OCI-M2 (cell line): ENCODE results near the gene TK1.
A peak's percentile ranks its signal among the peaks of the same experiment; 100 is the strongest.

Source experiments
- DNase-seq: peaks from one replicate; lab custom pipeline; 2025; ENCODE audit not compliant: unreplicated experiment; lab: John Stamatoyannopoulos, UW

Gene TK1

GRCh38 chr17:78219396-78220150 is 32.7 kb upstream of the TK1 start:
- DNase-seq: no peak

GRCh38 chr17:78214706-78215061 is 27.8 kb upstream of the TK1 start:
- DNase-seq: no peak

- peak; percentile 30 for DNase-seq
Measured at GRCh38 chr17:78214016-78214705, 27.3 kb upstream of the TK1 start, which contains the start of gene BIRC5. Gene BIRC5 (plus strand): TSS chr17:78214253. CDS start chr17:78214317, 64 bp downstream.

GRCh38 chr17:78211032-78211431 is 24.2 kb upstream of the TK1 start:
- no peak for DNase-seq

- DNase-seq: no peak
Measured at GRCh38 chr17:78210111-78210510, 23.3 kb upstream of the TK1 start.

- no peak for DNase-seq
Measured at GRCh38 chr17:78208486-78208885, 21.6 kb upstream of the TK1 start.

- DNase-seq: no peak
Measured at GRCh38 chr17:78206298-78206697, 19.4 kb upstream of the TK1 start.

- no peak for DNase-seq
Measured at GRCh38 chr17:78205124-78205775, 18.4 kb upstream of the TK1 start.

- no peak for DNase-seq
Measured at GRCh38 chr17:78204387-78205123, 17.7 kb upstream of the TK1 start.

- no peak for DNase-seq
Measured at GRCh38 chr17:78202666-78203065, 15.8 kb upstream of the TK1 start.

- no peak for DNase-seq
Measured at GRCh38 chr17:78200451-78200850, 13.6 kb upstream of the TK1 start.

GRCh38 chr17:78197147-78197832 is 10.4 kb upstream of the TK1 start:
- no peak for DNase-seq

- no peak for DNase-seq
Measured at GRCh38 chr17:78196716-78197115, 9.9 kb upstream of the TK1 start.

- no peak for DNase-seq
Measured at GRCh38 chr17:78185981-78186691, 716 bp downstream of the TK1 start.

GRCh38 chr17:78184868-78185267 is 2.0 kb downstream of the TK1 start:
- DNase-seq: no peak

- DNase-seq: no peak
Measured at GRCh38 chr17:78184351-78184750, 2.5 kb downstream of the TK1 start.

- DNase-seq: no peak
Measured at GRCh38 chr17:78183916-78184315, 2.9 kb downstream of the TK1 start.

GRCh38 chr17:78182504-78182903 is 4.3 kb downstream of the TK1 start:
- no peak for DNase-seq

- no peak for DNase-seq
Measured at GRCh38 chr17:78180508-78180907, 6.3 kb downstream of the TK1 start.

GRCh38 chr17:78180083-78180482 is 6.8 kb downstream of the TK1 start:
- no peak for DNase-seq
